WTC11 (cell line): ENCODE measurements around the gene ROPN1L. TPM values are rescaled to one million over a fixed set of nuclear protein-coding genes. Genes with fewer than 3 reads are reported as not detected.

Source experiments
- ATAC-seq: fragments of 200-7000 bp; cut with Tn5 transposase; 2 replicates; pipeline ENCODE4 v1.10.0; 2021; ENCODE audit warnings: mild to moderate bottlenecking, moderate library complexity
- CTCF ChIA-PET: fragments of 300-600 bp; sonication (Branson Sonifier 250); formaldehyde crosslinking; loops from one replicate; lab custom pipeline; 2021; ENCODE audit warnings: antibody characterized with exemption; lab: Charles Lee
- POLR2A ChIA-PET: fragments of 350-600 bp; sonication (Branson Sonifier 250); formaldehyde crosslinking; loops from one replicate; lab custom pipeline; 2021; ENCODE audit warnings: antibody characterized with exemption; lab: Charles Lee
- DNase-seq: peaks from one replicate; pipeline ENCODE4 v3.0.0; 2021; ENCODE audit warnings: low spot score
- H3K27ac Mint-ChIP-seq: 2 replicates; pipeline ENCODE4 v1.8.0; 2021; ENCODE audit warnings: mixed read lengths
- H3K27me3 Mint-ChIP-seq: 2 replicates; pipeline ENCODE4 v1.8.0; 2021; ENCODE audit warnings: low read depth, mild to moderate bottlenecking, moderate library complexity, mixed read lengths
- H3K36me3 Mint-ChIP-seq: 2 replicates; pipeline ENCODE4 v1.8.0; 2021; ENCODE audit warnings: mixed read lengths
- H3K4me1 Mint-ChIP-seq: 2 replicates; pipeline ENCODE4 v1.8.0; 2022; ENCODE audit warnings: mixed read lengths
- H3K4me3 Mint-ChIP-seq: 2 replicates; pipeline ENCODE4 v1.8.0; 2021; ENCODE audit warnings: mild to moderate bottlenecking, moderate library complexity, mixed read lengths
- H3K9me3 Mint-ChIP-seq: 2 replicates; pipeline ENCODE4 v1.8.0; 2021; ENCODE audit warnings: mixed read lengths
- ARID4B ChIP-seq: sonication (generic); formaldehyde crosslinking; IDR thresholded peaks from 2 replicates; pipeline ENCODE4 v1.8.0; 2023; ENCODE audit warnings: missing genetic modification reagents, mild to moderate bottlenecking, borderline replicate concordance
- E2F5 ChIP-seq: sonication (generic); formaldehyde crosslinking; IDR thresholded peaks from 2 replicates; pipeline ENCODE4 v1.8.1; 2022; ENCODE audit warnings: mild to moderate bottlenecking, moderate library complexity, missing genetic modification reagents
- GRHL2 ChIP-seq: fragments of 250-450 bp; sonication (Bioruptor Pico); IDR thresholded peaks from 2 replicates; pipeline ENCODE4 v1.8.0; 2022; ENCODE audit warnings: mild to moderate bottlenecking, moderate library complexity; ENCODE audit not compliant: insufficient replicate concordance, severe bottlenecking
- GTF2I ChIP-seq: fragments of 250-450 bp; sonication (Bioruptor Pico); conservative IDR thresholded peaks from 2 replicates; pipeline ENCODE4 v1.4.0; 2021; ENCODE audit warnings: mild to moderate bottlenecking
- KAT7 ChIP-seq: sonication (generic); formaldehyde crosslinking; IDR thresholded peaks from 2 replicates; pipeline ENCODE4 v1.8.1; 2023; ENCODE audit warnings: missing genetic modification reagents, mild to moderate bottlenecking, borderline replicate concordance
- NFATC4 ChIP-seq: fragments of 250-450 bp; sonication (Bioruptor Pico); IDR thresholded peaks from 2 replicates; pipeline ENCODE4 v1.9.0; 2021; ENCODE audit warnings: mild to moderate bottlenecking
- SMAD4 ChIP-seq: sonication (generic); formaldehyde crosslinking; IDR thresholded peaks from 2 replicates; pipeline ENCODE4 v1.8.0; 2022; ENCODE audit warnings: mild to moderate bottlenecking, missing genetic modification reagents
- ZNF532 ChIP-seq: fragments of 250-450 bp; sonication (Bioruptor Pico); IDR thresholded peaks from 2 replicates; pipeline ENCODE4 v1.9.0; 2021; ENCODE audit warnings: mild to moderate bottlenecking, borderline replicate concordance
- ZNF671 ChIP-seq: fragments of 250-450 bp; sonication (Bioruptor Pico); IDR thresholded peaks from 2 replicates; pipeline ENCODE4 v1.8.0; 2021; ENCODE audit warnings: mild to moderate bottlenecking
- total RNA-seq: library from RNA; stranded (reverse); gene quantifications from 3 replicates; pipeline ENCODE4 v1.2.3, GENCODE V29; 2021
- TF ChIP-seq, protein P1 (sequence below): sonication (generic); formaldehyde crosslinking; conservative IDR thresholded peaks from 2 replicates; pipeline ENCODE4 v1.8.1; 2023; ENCODE audit warnings: mild to moderate bottlenecking, low read depth, missing genetic modification reagents, moderate library complexity
- TF ChIP-seq, protein P2 (sequence below): sonication (generic); formaldehyde crosslinking; IDR thresholded peaks from 2 replicates; pipeline ENCODE4 v1.8.1; 2023; ENCODE audit warnings: mild to moderate bottlenecking, missing genetic modification reagents, borderline replicate concordance

Gene ROPN1L
- total RNA-seq, 1 experiment from 2014 or later, result not detected

GRCh38 chr5:10499066-10499465 lies 57.4 kb downstream of the ROPN1L start (continued):
- TF ChIP-seq, protein P1, sequence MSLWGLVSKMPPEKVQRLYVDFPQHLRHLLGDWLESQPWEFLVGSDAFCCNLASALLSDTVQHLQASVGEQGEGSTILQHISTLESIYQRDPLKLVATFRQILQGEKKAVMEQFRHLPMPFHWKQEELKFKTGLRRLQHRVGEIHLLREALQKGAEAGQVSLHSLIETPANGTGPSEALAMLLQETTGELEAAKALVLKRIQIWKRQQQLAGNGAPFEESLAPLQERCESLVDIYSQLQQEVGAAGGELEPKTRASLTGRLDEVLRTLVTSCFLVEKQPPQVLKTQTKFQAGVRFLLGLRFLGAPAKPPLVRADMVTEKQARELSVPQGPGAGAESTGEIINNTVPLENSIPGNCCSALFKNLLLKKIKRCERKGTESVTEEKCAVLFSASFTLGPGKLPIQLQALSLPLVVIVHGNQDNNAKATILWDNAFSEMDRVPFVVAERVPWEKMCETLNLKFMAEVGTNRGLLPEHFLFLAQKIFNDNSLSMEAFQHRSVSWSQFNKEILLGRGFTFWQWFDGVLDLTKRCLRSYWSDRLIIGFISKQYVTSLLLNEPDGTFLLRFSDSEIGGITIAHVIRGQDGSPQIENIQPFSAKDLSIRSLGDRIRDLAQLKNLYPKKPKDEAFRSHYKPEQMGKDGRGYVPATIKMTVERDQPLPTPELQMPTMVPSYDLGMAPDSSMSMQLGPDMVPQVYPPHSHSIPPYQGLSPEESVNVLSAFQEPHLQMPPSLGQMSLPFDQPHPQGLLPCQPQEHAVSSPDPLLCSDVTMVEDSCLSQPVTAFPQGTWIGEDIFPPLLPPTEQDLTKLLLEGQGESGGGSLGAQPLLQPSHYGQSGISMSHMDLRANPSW (CRISPR knock-in tag), result no peak
- TF ChIP-seq NFATC4 (CRISPR knock-in tag) (no peak), GTF2I (no peak), SMAD4 (CRISPR knock-in tag) (no peak), E2F5 (CRISPR knock-in tag) (no peak), KAT7 (CRISPR knock-in tag) (no peak), ZNF532 (CRISPR knock-in tag) (no peak), GRHL2 (CRISPR knock-in tag) (no peak), ARID4B (CRISPR knock-in tag) (no peak)
- TF ChIP-seq, all 79 proteins: peak for 0

DNA sequence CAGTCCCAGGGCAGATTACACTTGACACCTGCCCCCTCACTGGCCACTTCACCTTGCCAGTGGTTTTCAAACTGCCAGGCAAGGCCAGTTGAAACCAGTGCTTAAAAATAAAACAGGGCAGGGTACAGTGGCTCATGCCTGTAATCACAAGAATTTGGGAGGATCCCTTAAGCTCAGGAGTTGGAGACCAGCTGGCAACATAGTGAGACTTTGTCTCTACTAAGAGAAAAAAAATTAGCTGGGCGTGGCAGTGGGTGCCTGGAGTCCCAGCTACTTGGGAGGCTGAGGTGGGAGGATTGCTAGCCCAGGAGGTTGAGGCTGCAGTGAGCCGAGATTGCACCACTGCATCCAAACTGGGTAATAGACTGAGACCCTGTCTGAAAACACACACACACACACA lies 58.1 kb downstream of the ROPN1L start:
- TF ChIP-seq ZNF671 (CRISPR knock-in tag), result no peak
- TF ChIP-seq, protein P2, sequence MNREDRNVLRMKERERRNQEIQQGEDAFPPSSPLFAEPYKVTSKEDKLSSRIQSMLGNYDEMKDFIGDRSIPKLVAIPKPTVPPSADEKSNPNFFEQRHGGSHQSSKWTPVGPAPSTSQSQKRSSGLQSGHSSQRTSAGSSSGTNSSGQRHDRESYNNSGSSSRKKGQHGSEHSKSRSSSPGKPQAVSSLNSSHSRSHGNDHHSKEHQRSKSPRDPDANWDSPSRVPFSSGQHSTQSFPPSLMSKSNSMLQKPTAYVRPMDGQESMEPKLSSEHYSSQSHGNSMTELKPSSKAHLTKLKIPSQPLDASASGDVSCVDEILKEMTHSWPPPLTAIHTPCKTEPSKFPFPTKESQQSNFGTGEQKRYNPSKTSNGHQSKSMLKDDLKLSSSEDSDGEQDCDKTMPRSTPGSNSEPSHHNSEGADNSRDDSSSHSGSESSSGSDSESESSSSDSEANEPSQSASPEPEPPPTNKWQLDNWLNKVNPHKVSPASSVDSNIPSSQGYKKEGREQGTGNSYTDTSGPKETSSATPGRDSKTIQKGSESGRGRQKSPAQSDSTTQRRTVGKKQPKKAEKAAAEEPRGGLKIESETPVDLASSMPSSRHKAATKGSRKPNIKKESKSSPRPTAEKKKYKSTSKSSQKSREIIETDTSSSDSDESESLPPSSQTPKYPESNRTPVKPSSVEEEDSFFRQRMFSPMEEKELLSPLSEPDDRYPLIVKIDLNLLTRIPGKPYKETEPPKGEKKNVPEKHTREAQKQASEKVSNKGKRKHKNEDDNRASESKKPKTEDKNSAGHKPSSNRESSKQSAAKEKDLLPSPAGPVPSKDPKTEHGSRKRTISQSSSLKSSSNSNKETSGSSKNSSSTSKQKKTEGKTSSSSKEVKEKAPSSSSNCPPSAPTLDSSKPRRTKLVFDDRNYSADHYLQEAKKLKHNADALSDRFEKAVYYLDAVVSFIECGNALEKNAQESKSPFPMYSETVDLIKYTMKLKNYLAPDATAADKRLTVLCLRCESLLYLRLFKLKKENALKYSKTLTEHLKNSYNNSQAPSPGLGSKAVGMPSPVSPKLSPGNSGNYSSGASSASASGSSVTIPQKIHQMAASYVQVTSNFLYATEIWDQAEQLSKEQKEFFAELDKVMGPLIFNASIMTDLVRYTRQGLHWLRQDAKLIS (CRISPR knock-in tag), result no peak
- H3K9me3 Mint-ChIP-seq, result peaks cover 11% of the 10 kb centered on the region
- ChIA-PET CTCF (no interaction called here), POLR2A (no interaction called here)
- H3K36me3 Mint-ChIP-seq, result peaks cover 8% of the 10 kb centered on the region
- no peak overlapping the region for H3K4me3 Mint-ChIP-seq
- no peak for ATAC-seq
- H3K4me1 Mint-ChIP-seq, result peaks cover 11% of the 10 kb centered on the region
- no peak for DNase-seq
- H3K27me3 Mint-ChIP-seq, result no peaks in the 10 kb centered on the region
- no peak overlapping the region for H3K27ac Mint-ChIP-seq
